ENCODE results near the gene CARD11.

GRCh38 chr7:2878306-2878705 is 165.4 kb downstream of the CARD11 start:
- TF ChIP-seq CTCF (IDR thresholded peaks at IDR 0.05 in 8 of 11, conservative IDR thresholded peaks at IDR 0.05 in 3 of 11): no peak
- TF ChIP-seq POLR2A (IDR thresholded peaks at IDR 0.05): no peak

Measured in spleen (tissue), 7 donors.